ENCODE results near the gene BOLA1.

BOLA1 gene

DNA sequence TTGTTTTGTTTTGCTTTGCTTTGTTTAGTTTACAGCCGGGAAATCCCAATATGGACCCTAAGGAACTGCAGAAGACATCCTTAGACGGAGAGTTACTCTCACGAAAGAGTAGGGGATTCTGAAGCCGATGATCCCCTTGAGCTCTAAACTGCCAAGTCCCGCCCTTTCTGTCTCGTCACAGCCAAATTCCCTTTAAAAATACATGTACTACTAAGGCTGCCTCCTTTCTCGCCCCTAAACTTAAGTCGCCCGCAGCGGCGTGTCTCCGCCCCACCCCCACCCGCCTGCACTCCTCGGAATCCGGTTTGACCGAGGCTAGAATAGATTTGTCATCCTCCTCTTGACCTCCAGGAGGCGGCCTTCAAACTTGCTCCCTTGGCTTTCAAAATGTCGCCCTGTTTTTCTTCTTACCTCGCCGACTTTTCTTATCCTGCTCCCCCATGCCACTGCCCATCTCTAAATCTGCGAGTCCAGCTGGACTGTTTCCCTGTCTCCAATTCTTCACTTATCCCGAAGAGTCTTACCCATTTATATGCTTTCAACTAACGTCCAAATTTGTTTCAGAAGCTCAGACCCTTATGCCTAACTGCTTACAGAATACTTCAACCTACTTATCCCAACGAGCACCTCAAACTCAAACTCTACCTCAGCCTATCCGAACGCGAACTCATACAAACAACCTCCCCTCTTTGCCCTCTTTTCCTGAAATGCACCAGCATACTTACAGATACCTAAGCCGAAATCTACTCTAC, 10.9 kb upstream of the BOLA1 start (continued):
- TF ChIP-seq ZNF280D (tag by site-specific recombination; IDR thresholded peaks at IDR 0.05) (no peak), ZNF510 (tag by site-specific recombination; IDR thresholded peaks at IDR 0.05; ENCODE audit: insufficient replicate concordance) (no peak), ZNF639 (tag by site-specific recombination; IDR thresholded peaks at IDR 0.05) (0 out of 2 replicates have a peak, but pooled peaks have one; percentile 60), ZNF391 (tag by site-specific recombination; IDR thresholded peaks at IDR 0.05; ENCODE audit: borderline replicate concordance, low read depth) (peak; percentile 60; the same call in 1 of the 2 replicates), ZNF548 (tag by site-specific recombination; IDR thresholded peaks at IDR 0.05) (no peak), ZNF521 (tag by site-specific recombination; IDR thresholded peaks at IDR 0.05) (no peak), ZNF184 (tag by site-specific recombination; IDR thresholded peaks at IDR 0.05) (no peak), ZNF701 (tag by site-specific recombination; IDR thresholded peaks at IDR 0.05) (no peak), ZIC2 (tag by site-specific recombination; IDR thresholded peaks at IDR 0.05) (no peak), FEZF1 (tag by site-specific recombination; IDR thresholded peaks at IDR 0.05) (no peak), ZNF580 (tag by site-specific recombination; IDR thresholded peaks at IDR 0.05) (0 out of 2 replicates have a peak, but pooled peaks have one; percentile 40), ZNF146 (tag by site-specific recombination; IDR thresholded peaks at IDR 0.05) (no peak; the same call in 1 of the 2 replicates), ZNF24 (tag by site-specific recombination; IDR thresholded peaks at IDR 0.05) (peak; percentile 61; the same call in 1 of the 2 replicates), ZNF133 (tag by site-specific recombination; IDR thresholded peaks at IDR 0.05) (no peak), ZNF175 (tag by site-specific recombination; IDR thresholded peaks at IDR 0.05) (no peak), ZNF704 (tag by site-specific recombination; IDR thresholded peaks at IDR 0.05) (no peak), GFI1B (tag by site-specific recombination; IDR thresholded peaks at IDR 0.05) (no peak)
- TF ChIP-seq, protein P1, sequence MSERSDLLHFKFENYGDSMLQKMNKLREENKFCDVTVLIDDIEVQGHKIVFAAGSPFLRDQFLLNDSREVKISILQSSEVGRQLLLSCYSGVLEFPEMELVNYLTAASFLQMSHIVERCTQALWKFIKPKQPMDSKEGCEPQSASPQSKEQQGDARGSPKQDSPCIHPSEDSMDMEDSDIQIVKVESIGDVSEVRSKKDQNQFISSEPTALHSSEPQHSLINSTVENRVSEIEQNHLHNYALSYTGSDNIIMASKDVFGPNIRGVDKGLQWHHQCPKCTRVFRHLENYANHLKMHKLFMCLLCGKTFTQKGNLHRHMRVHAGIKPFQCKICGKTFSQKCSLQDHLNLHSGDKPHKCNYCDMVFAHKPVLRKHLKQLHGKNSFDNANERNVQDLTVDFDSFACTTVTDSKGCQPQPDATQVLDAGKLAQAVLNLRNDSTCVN (tag by site-specific recombination; optimal IDR thresholded peaks at IDR 0.05) = no peak
- TF ChIP-seq, protein P2, sequence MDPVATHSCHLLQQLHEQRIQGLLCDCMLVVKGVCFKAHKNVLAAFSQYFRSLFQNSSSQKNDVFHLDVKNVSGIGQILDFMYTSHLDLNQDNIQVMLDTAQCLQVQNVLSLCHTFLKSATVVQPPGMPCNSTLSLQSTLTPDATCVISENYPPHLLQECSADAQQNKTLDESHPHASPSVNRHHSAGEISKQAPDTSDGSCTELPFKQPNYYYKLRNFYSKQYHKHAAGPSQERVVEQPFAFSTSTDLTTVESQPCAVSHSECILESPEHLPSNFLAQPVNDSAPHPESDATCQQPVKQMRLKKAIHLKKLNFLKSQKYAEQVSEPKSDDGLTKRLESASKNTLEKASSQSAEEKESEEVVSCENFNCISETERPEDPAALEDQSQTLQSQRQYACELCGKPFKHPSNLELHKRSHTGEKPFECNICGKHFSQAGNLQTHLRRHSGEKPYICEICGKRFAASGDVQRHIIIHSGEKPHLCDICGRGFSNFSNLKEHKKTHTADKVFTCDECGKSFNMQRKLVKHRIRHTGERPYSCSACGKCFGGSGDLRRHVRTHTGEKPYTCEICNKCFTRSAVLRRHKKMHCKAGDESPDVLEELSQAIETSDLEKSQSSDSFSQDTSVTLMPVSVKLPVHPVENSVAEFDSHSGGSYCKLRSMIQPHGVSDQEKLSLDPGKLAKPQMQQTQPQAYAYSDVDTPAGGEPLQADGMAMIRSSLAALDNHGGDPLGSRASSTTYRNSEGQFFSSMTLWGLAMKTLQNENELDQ (tag by site-specific recombination; IDR thresholded peaks at IDR 0.05; ENCODE audit: low read depth) = no peak
- TF ChIP-seq, protein P3, sequence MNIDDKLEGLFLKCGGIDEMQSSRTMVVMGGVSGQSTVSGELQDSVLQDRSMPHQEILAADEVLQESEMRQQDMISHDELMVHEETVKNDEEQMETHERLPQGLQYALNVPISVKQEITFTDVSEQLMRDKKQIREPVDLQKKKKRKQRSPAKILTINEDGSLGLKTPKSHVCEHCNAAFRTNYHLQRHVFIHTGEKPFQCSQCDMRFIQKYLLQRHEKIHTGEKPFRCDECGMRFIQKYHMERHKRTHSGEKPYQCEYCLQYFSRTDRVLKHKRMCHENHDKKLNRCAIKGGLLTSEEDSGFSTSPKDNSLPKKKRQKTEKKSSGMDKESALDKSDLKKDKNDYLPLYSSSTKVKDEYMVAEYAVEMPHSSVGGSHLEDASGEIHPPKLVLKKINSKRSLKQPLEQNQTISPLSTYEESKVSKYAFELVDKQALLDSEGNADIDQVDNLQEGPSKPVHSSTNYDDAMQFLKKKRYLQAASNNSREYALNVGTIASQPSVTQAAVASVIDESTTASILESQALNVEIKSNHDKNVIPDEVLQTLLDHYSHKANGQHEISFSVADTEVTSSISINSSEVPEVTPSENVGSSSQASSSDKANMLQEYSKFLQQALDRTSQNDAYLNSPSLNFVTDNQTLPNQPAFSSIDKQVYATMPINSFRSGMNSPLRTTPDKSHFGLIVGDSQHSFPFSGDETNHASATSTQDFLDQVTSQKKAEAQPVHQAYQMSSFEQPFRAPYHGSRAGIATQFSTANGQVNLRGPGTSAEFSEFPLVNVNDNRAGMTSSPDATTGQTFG (tag by site-specific recombination; IDR thresholded peaks at IDR 0.05; ENCODE audit: borderline replicate concordance) = no peak
- TF ChIP-seq, protein P4, sequence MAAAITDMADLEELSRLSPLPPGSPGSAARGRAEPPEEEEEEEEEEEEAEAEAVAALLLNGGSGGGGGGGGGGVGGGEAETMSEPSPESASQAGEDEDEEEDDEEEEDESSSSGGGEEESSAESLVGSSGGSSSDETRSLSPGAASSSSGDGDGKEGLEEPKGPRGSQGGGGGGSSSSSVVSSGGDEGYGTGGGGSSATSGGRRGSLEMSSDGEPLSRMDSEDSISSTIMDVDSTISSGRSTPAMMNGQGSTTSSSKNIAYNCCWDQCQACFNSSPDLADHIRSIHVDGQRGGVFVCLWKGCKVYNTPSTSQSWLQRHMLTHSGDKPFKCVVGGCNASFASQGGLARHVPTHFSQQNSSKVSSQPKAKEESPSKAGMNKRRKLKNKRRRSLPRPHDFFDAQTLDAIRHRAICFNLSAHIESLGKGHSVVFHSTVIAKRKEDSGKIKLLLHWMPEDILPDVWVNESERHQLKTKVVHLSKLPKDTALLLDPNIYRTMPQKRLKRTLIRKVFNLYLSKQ (tag by site-specific recombination; IDR thresholded peaks at IDR 0.05; ENCODE audit: borderline replicate concordance) = no peak

All from HEK293 (cell line).